Spinal cord (tissue), 10 donors: ENCODE data around the gene PLD1. TPM values are rescaled to one million over a fixed set of nuclear protein-coding genes. Genes with fewer than 3 reads are reported as not detected.

Experiments
- DNase-seq, 6 donors: peaks; one replicate each; pipeline versions ENCODE4 v3.0.0 to v3.0.0-alpha.2; 2013 to 2015; ENCODE audit warnings: low spot score in 6 of 6, low read depth in 4 of 6
- H3K27ac ChIP-seq: one replicate; pipeline ENCODE4 v1.5.1; 2013; ENCODE audit warnings: low read depth, low read length, control low read depth
- H3K27me3 ChIP-seq: one replicate; pipeline ENCODE4 v1.6.1; 2013; ENCODE audit warnings: low read length; ENCODE audit not compliant: control insufficient read depth, insufficient read depth
- H3K36me3 ChIP-seq: one replicate; pipeline ENCODE4 v1.6.1; 2013; ENCODE audit warnings: low read length; ENCODE audit not compliant: control insufficient read depth, insufficient read depth
- H3K4me1 ChIP-seq: one replicate; pipeline ENCODE4 v1.6.1; 2013; ENCODE audit warnings: low read length; ENCODE audit not compliant: control insufficient read depth, insufficient read depth
- H3K4me3 ChIP-seq: one replicate; pipeline ENCODE4 v1.5.1; 2013; ENCODE audit warnings: low read depth, low read length, control low read depth
- H3K9me3 ChIP-seq: one replicate; pipeline ENCODE4 v1.6.1; 2013; ENCODE audit warnings: low read length; ENCODE audit not compliant: control insufficient read depth, insufficient read depth
- WGBS: methylation state at CpG from one replicate; pipeline ENCODE4 v1.1.5; 2013; ENCODE audit warnings: missing lambda C conversion rate; ENCODE audit not compliant: insufficient coverage; 5-methylcytosine and 5-hydroxymethylcytosine counted together
- polyA plus RNA-seq, 2 donors: library from polyadenylated mRNA; unstranded; fragments of 120-200 nt; gene quantifications; one replicate each; pipeline ENCODE4 v1.2.1, GENCODE V29; 2013; ENCODE audit not compliant: insufficient read length in 2 of 2
- total RNA-seq, 2 donors: library from RNA; depleted of rRNA in 1 of 2; stranded (reverse); fragments of 120-200 nt in 1 of 2; fragments of >200 nt in 1 of 2; gene quantifications; one replicate each; pipeline versions ENCODE4 v1.2.3 to v1.2.4, GENCODE V29; 2013 to 2014
- donor health status: healthy.

PLD1 gene
- total and polyA plus RNA-seq, 4 donors: 31.1 to 92.5 (median 51.2) TPM

DNA sequence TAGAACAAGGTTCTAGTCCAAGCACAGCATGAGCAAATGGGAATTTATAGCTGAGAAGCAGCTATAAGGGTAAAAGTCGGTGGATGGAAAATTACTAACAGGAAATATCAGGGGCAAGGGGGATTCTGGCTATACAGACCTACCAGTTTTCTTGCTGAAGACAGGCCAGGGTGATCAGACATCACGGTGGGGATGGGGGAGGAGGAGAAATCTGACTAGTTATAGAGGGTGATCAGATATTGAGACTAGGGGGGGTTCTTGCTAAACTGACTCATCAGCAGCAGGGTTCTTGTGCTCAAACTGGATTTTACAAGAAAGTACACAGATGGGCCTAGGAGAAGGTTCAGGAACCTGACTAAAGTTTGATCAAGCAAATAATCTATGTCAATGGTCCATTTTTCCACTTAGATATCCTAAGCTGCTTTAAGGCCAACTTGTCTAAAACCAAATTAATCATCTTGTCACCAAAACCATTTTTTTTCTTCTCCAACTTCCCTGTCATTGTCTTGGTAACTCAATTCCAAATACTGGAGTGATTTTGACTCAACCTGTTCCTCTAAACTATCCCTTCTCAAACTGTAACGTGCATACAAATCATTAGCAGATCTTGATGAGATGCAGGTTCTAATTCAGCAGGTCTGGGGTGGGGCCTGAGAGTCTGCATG, 37.4 kb upstream of the PLD1 start:
- H3K27ac ChIP-seq: no peak overlapping the region
- 96% methylated on average over 2 of the region's 3 CpGs for WGBS
- no peak for DNase-seq
- H3K36me3 ChIP-seq: no peaks in the 10 kb centered on the region
- no peaks in the 10 kb centered on the region for H3K9me3 ChIP-seq
- H3K4me1 ChIP-seq: no peaks in the 10 kb centered on the region
- H3K27me3 ChIP-seq: no peaks in the 10 kb centered on the region
- H3K4me3 ChIP-seq: no peak overlapping the region

DNA sequence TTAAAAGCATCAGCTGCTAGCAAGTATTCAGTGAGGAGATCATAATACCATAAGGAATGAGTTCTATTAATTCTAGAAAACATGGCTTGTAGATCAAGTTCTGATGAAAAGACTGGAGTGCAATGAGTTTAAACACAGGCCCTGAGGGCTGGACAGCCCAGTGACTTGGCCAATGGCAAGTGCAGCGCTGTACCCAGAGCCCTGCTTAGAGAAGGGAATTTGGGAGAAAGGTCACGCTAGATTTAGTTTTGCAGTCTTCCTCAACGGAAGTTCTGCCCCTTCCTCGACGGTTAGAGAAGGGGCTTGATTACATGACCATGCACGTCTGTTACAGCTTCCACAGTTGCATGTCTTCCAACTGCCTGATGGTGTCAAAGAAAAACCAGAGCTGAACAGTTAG, 36.9 kb upstream of the PLD1 start:
- Histone ChIP-seq H3K27me3 (no peaks in the 10 kb centered on the region), H3K9me3 (no peaks in the 10 kb centered on the region), H3K4me1 (no peaks in the 10 kb centered on the region), H3K36me3 (no peaks in the 10 kb centered on the region), H3K4me3 (no peak overlapping the region), H3K27ac (no peak overlapping the region)
- 70% methylated on average over 6 of the region's 6 CpGs for WGBS
- no peak for DNase-seq

DNA sequence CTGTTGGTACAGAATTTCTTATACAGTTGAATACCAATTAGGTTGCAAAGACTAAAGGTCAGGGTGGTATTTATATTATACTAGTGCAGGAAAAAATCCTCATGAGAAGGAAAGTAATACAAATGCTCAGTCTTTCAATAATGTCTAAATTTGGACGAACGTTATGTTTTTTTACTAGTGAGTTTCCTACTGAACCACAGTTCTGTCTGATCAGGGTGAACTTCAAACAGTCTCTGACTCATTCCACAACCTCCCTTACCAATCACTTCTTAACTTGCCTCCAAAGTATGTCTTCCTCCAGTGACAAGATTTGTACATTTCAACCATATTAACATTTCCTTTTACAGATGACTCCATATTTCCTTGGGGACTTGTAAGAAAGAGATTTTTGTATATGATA, 36.3 kb upstream of the PLD1 start:
- no peak for DNase-seq
- Histone ChIP-seq H3K4me1 (no peaks in the 10 kb centered on the region), H3K27ac (no peak overlapping the region), H3K36me3 (no peaks in the 10 kb centered on the region), H3K4me3 (no peak overlapping the region), H3K9me3 (no peaks in the 10 kb centered on the region), H3K27me3 (no peaks in the 10 kb centered on the region)
- WGBS: no CpG with 5 or more reads among the region's 2 CpGs

DNA sequence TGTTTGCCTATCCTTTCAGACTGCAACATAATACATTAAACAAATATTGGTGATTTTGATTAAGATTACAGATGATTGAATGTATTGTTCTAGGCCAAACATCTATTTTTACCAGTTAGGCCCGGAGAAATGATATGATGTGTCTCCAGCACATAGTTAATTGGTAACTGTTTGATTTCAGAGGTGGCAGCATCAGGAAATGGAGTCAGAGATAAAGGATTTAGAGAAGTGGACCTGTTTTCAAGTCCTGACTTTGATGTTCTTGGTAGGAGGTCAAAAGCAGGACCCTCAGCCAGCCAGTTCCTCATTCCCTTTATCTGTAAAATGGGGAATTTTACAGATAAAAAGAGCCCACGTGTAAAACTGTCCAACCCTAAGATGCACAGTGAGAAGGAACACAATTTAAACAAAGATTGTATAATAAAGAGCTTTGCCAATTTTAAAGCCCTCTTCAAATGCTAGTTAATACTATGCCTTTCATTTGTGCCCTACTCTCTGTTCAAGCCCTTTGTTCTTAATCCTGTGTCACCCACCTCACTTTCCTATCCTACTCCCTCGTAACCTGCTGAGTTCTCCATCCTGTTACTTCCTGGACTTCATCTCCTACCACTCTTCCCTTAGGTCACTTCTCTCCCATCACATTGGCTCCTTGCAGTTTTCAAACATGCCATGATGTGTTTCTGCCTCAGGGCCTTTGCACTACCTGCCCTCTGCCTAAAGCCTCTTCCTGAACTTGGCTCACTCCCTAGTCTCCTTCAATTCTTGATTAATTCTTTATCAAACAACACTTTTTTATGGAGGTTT, 35.4 kb upstream of the PLD1 start:
- Histone ChIP-seq H3K9me3 (no peaks in the 10 kb centered on the region), H3K4me1 (peaks cover 2% of the 10 kb centered on the region)

DNA sequence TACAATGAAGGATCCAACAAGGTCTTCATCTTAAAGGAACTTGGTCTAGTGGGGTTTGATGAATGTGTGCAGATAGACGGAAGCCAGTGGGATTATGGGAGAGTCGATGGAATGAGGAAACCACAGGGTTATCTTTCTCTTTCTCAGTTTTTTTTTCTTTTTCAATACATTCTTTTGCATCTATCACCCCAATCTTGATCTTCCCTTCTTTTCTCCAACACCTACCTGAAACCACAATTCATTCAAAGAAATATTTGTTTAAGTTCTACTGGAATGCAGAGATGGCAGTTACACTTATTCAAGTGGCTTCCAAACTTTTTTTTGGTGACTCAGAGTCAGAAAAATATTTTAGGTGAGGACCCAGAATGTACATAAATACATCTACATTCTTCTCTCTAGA, 34.6 kb upstream of the PLD1 start:
- no peak overlapping the region for H3K4me3 ChIP-seq
- peaks cover 4% of the 10 kb centered on the region for H3K4me1 ChIP-seq
- H3K27ac ChIP-seq: no peak overlapping the region
- no peak for DNase-seq
- H3K9me3 ChIP-seq: no peaks in the 10 kb centered on the region
- no peaks in the 10 kb centered on the region for H3K36me3 ChIP-seq
- no CpG with 5 or more reads among the region's 2 CpGs for WGBS
- no peaks in the 10 kb centered on the region for H3K27me3 ChIP-seq

More for the DNA sequence above, 35.4 kb upstream of the PLD1 start:
- Histone ChIP-seq H3K4me3 (no peak overlapping the region), H3K27ac (no peak overlapping the region), H3K36me3 (no peaks in the 10 kb centered on the region), H3K27me3 (no peaks in the 10 kb centered on the region)
- DNase-seq: no peak
- WGBS: 90% methylated on average over 2 of the region's 3 CpGs

DNA sequence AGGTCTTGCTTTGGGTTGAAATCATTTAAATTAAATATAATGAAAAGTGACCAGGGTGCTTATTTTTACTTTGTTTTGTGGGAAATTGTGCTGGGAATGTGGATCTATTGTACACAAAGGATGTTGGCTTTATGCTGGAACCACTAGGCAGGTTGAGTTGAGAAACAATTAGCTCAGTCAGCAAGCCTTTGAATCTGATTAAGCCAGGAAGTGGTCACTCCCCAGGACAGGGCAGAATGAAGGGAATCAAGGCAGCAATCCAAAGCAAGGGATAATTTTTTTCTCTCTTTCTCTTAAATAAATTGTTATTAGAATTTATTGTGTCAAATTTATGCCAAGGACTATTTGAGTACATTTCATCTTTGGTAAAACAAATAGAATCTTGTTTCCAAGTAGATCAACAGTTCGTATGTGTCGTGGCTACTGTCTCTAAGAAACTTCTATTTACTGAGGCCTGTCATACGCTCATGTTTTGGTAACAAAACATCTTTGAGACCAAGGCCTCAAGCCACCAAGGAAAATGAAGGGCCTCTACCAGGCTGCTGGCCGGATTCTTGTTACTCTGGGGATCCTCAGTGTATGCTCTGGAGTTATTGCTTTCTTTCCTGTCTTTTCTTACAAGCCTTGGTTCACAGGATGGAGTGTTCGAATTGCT, 32.7 kb upstream of the PLD1 start, which contains the start of gene TMEM212:
Gene TMEM212 (plus strand): TSS at position 486 of the 655 bp plus-strand sequence. CDS start 35 bp downstream, at position 521.
- Histone ChIP-seq H3K36me3 (no peaks in the 10 kb centered on the region), H3K4me3 (no peak within 1 kb of the TSS), H3K4me1 (peaks cover 4% of the 10 kb centered on the region), H3K27me3 (no peaks in the 10 kb centered on the region), H3K9me3 (no peaks in the 10 kb centered on the region), H3K27ac (no peak within 1 kb of the TSS)
- WGBS: no CpG with 5 or more reads among the region's 5 CpGs
- DNase-seq: no peak

DNA sequence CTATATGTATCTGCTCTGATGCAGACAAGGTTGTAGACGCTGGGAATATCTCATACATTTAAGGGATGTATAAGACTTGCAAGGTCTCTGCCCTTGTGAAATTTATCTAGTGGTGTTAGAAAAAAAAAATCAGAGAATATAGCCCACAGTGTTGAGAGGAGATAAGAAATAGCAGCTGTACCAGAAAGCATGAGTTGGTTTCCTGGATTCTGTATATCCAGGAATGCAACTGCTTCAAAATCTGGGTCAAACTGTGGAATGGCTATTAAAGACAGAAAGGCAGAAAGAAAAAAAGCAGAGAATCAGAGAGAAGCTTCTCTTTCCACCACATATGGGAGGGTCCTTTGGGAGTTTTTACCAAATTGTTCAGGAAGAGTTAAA, 31.3 kb upstream of the PLD1 start:
- no peak overlapping the region for H3K4me3 ChIP-seq
- no peaks in the 10 kb centered on the region for H3K27me3 ChIP-seq
- no peaks in the 10 kb centered on the region for H3K36me3 ChIP-seq
- H3K27ac ChIP-seq: no peak overlapping the region
- no CpG with 5 or more reads among the region's 1 CpG for WGBS
- H3K9me3 ChIP-seq: no peaks in the 10 kb centered on the region
- H3K4me1 ChIP-seq: peaks cover 4% of the 10 kb centered on the region
- no peak for DNase-seq

DNA sequence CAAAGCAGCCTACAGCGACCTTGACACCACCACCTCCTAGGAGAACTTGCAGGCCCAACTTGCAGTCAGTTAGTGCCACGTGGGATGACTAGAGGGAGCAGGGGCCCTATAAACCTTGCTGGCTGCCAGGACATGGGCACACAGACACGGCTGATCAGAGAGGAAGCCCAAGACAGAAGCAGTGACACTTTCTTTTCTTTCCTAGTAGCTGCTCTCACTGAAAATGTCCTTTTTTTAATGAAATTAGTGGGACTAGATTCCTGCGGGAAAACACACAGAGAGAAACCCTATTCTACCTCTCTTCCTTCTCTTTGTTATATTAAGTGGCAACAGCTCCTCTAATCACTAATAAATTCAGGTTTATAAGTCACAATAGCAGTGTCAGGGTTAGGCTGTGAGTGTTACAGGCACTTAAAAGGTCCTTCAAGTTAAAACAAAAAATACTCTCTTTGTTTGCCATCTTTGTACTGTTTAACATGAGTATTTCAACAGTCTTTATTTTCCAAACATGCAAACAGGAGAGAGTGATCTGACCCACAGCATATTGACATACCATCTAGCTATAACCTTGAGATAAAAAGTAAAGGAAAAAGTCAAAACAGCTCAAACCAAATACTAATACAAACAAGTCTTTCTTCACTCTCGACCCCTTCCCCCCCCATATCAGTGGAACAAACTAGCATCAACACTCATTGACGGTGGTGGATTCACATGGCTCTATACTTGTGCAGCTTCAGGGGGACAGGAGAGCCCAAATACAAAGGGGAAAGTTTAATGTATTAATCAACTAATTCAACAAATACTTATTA, 30.7 kb upstream of the PLD1 start:
- Histone ChIP-seq H3K4me1 (peaks cover 4% of the 10 kb centered on the region), H3K27ac (no peak overlapping the region), H3K36me3 (no peaks in the 10 kb centered on the region), H3K4me3 (no peak overlapping the region), H3K9me3 (no peaks in the 10 kb centered on the region), H3K27me3 (no peaks in the 10 kb centered on the region)
- 36% methylated on average over 2 of the region's 6 CpGs for WGBS
- DNase-seq: no peak

DNA sequence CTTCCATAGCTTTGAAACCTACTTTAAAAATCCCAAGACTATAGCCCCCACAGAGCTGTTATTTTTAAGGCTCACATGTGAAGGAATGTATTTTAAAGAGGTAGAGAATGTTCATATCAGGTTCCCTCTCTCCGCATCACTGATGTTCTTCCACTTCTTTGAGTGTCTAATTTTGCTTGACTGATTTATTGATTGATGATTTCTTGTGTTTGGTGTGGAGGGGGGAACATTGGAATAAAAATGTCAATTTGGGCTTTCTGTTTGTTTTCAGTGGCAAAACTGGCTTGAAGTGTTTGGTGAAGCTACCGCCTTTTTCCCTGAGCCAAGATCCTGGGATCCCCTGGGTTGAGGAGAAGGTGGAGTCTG, 30.1 kb upstream of the PLD1 start:
- Histone ChIP-seq H3K9me3 (no peaks in the 10 kb centered on the region), H3K4me1 (peaks cover 4% of the 10 kb centered on the region), H3K27me3 (no peaks in the 10 kb centered on the region), H3K4me3 (no peak overlapping the region), H3K36me3 (no peaks in the 10 kb centered on the region), H3K27ac (no peak overlapping the region)
- no CpG with 5 or more reads among the region's 2 CpGs for WGBS
- DNase-seq: no peak
